HepG2 (cell line): ENCODE results near the gene QSOX1. TPM values are rescaled to one million over a fixed set of nuclear protein-coding genes. Genes with fewer than 3 reads are reported as not detected.

Experiments
- ATAC-seq: fragments of 200-7000 bp; cut with Tn5 transposase; 3 replicates; pipeline ENCODE4 v1.9.1; 2020; ENCODE audit warnings: mild to moderate bottlenecking, moderate library complexity
- BruUV-seq: library from RNA; stranded (reverse); fragments of 400-500 nt; replicated peaks from 2 replicates; lab custom pipeline; 2021; lab: Mats Ljungman, UMichigan
- CTCF ChIA-PET: fragments of 300-600 bp; formaldehyde crosslinking; extraction: SDS; loops from one replicate; lab custom pipeline; 2021; ENCODE audit warnings: low total read pairs, inconsistent platforms, low intra/inter-chr PET ratio; lab: Yijun Ruan, JAX
- POLR2A ChIA-PET: fragments of 350-600 bp; sonication (Branson Sonifier 250); formaldehyde crosslinking; loops from one replicate; lab custom pipeline; 2020; ENCODE audit warnings: antibody characterized with exemption, inconsistent platforms; lab: Yijun Ruan, JAX
- DNase-seq: peaks from one replicate; pipeline ENCODE4 v3.0.0-alpha.2; 2015; ENCODE audit warnings: low spot score
- FAIRE-seq: peaks from 3 replicates; lab custom pipeline; 2011; peaks lifted over from hg19 to GRCh38; lab: Jason Lieb, UNC
- H2AFZ ChIP-seq: one replicate; pipeline ENCODE4 v1.6.1; 2011; ENCODE audit warnings: low read length, inconsistent platforms
- H3K27ac ChIP-seq: fragments of 300-600 bp; 3 replicates; pipeline ENCODE4 v1.8.0; 2011; ENCODE audit warnings: mixed run types, mild to moderate bottlenecking, mixed read lengths, low read length, inconsistent platforms; ENCODE audit not compliant: insufficient read depth; ENCODE audit errors: extremely low read length
- H3K27me3 ChIP-seq, 2 experiments: fragments of 200-600 bp in 1 of 2; 2 replicates in 1 of 2; 3 replicates in 1 of 2; pipeline versions ENCODE4 v1.6.0 to v1.8.0; 2011; ENCODE audit warnings: low read length in 2 of 2, mild to moderate bottlenecking in 2 of 2, moderate library complexity in 2 of 2, inconsistent platforms in 1 of 2; ENCODE audit not compliant: insufficient read depth in 2 of 2, control insufficient read depth in 1 of 2
- H3K36me3 ChIP-seq, 2 experiments: fragments of 200-600 bp in 1 of 2; replicated peaks in 1 of 2; 2 replicates in 1 of 2; 3 replicates in 1 of 2; pipeline versions ENCODE4 v1.5.1 to v1.8.0; 2011; ENCODE audit warnings: low read length in 2 of 2, inconsistent platforms in 1 of 2; ENCODE audit not compliant: insufficient read depth in 2 of 2, control insufficient read depth in 1 of 2
- H3K4me1 ChIP-seq: 2 replicates; pipeline ENCODE4 v1.5.1; 2012; ENCODE audit warnings: low read length, inconsistent platforms; ENCODE audit not compliant: insufficient read depth
- H3K4me2 ChIP-seq: 2 replicates; pipeline ENCODE4 v1.6.0; 2011; ENCODE audit warnings: low read depth, low read length, inconsistent platforms
- H3K4me3 ChIP-seq, 3 experiments: fragments of 200-600 bp in 1 of 3; sonication (generic), shearing (Covaris generic) in 1 of 3; replicated peaks in 1 of 3; 2 replicates each; pipeline ENCODE4 v1.5.1; 2011 to 2016; ENCODE audit warnings: low read length in 3 of 3, inconsistent platforms in 2 of 3, low read depth in 2 of 3, mild to moderate bottlenecking in 2 of 3, control low read depth in 1 of 3, mixed read lengths in 1 of 3; ENCODE audit not compliant: insufficient read depth in 1 of 3
- H3K79me2 ChIP-seq: one replicate; pipeline ENCODE4 v1.6.1; 2011; ENCODE audit warnings: low read length, inconsistent platforms; ENCODE audit not compliant: insufficient read depth
- H3K9ac ChIP-seq: 2 replicates; pipeline ENCODE4 v1.6.0; 2011; ENCODE audit warnings: mild to moderate bottlenecking, low read depth, low read length, inconsistent platforms; ENCODE audit not compliant: insufficient read depth
- H3K9me3 ChIP-seq: 2 replicates; pipeline ENCODE4 v1.5.1; 2012; ENCODE audit warnings: mild to moderate bottlenecking, low read length
- H4K20me1 ChIP-seq: 2 replicates; pipeline ENCODE4 v1.6.0; 2011; ENCODE audit warnings: inconsistent platforms, mild to moderate bottlenecking, low read length, moderate library complexity; ENCODE audit not compliant: insufficient read depth
- CEBPB ChIP-seq: IDR thresholded peaks from 2 replicates; pipeline ENCODE4 v1.6.1; 2011; ENCODE audit warnings: low read depth, low read length, improper control_type of control experiment, borderline replicate concordance
- CENPT ChIP-seq: sonication (generic); formaldehyde crosslinking; IDR thresholded peaks from 2 replicates; pipeline ENCODE4 v1.8.0; 2022; ENCODE audit warnings: low read depth, mild to moderate bottlenecking, moderate library complexity, missing genetic modification reagents
- ESRRA ChIP-seq: sonication (generic); formaldehyde crosslinking; IDR thresholded peaks from 2 replicates; pipeline ENCODE4 v1.5.1; 2020; ENCODE audit warnings: mild to moderate bottlenecking, low read depth, missing genetic modification reagents
- EZH2 ChIP-seq: conservative IDR thresholded peaks from 2 replicates; pipeline ENCODE4 v1.6.1; 2012; ENCODE audit warnings: mild to moderate bottlenecking, low read depth, low read length, moderate library complexity
- SKI ChIP-seq: fragments of 450-650 bp; IDR thresholded peaks from one replicate; pipeline ENCODE4 v1.6.1; 2018; ENCODE audit warnings: mild to moderate bottlenecking; ENCODE audit not compliant: partially characterized antibody
- SRF ChIP-seq: IDR thresholded peaks from 2 replicates; pipeline ENCODE4 v1.6.1; 2011; ENCODE audit warnings: mild to moderate bottlenecking, low read depth, low read length, moderate library complexity
- TBL1XR1 ChIP-seq: fragments of 150-350 bp; IDR thresholded peaks from 2 replicates; pipeline ENCODE4 v1.6.1; 2014; ENCODE audit warnings: borderline replicate concordance, low read length; ENCODE audit not compliant: partially characterized antibody
- ZNF207 ChIP-seq: fragments of 450-650 bp; IDR thresholded peaks from 2 replicates; pipeline ENCODE4 v1.6.1; 2016; ENCODE audit warnings: antibody characterized with exemption, borderline replicate concordance
- ZNF263 ChIP-seq: sonication (generic); formaldehyde crosslinking; IDR thresholded peaks from 2 replicates; pipeline ENCODE4 v1.4.0; 2020; ENCODE audit warnings: missing genetic modification reagents
- ZNF577 ChIP-seq: sonication (generic); formaldehyde crosslinking; IDR thresholded peaks from 2 replicates; pipeline ENCODE4 v1.4.0; 2020; ENCODE audit warnings: mild to moderate bottlenecking, low read depth, missing genetic modification reagents, borderline replicate concordance
- WGBS: methylation state at CpG from one replicate; pipeline ENCODE4 v1.1.6; 2017; ENCODE audit warnings: low lambda C conversion rate; 5-methylcytosine and 5-hydroxymethylcytosine counted together
- in situ Hi-C: cut with HindIII; loops from 2 replicates; pipeline ENCODE4 v1.10.0; 2017; ENCODE audit warnings: low pct_unique_long_range_greater_than_20kb; ENCODE audit not compliant: extremely low pct_ligation_motif_present
- intact Hi-C: fragments of 100-400 bp; cut with micrococcal nuclease; formaldehyde crosslinking; loops from one replicate; pipeline ENCODE4 v1.10.0; 2022; ENCODE audit not compliant: unreplicated experiment
- polyA plus RNA-seq, 8 experiments: library from polyadenylated mRNA; depleted of rRNA in 3 of 8; stranded (reverse) in 7 of 8; unstranded in 1 of 8; fragments of >200 nt; fragmentation: Illumina TruSeq in 4 of 8; extraction: Trizol in 4 of 8; gene quantifications; 2 replicates each; pipeline versions ENCODE4 v1.2.1 to v1.2.3, GENCODE V29; 2011 to 2016; ENCODE audit warnings: low read depth in 4 of 8, missing spikeins in 1 of 8, mixed read lengths in 1 of 8; ENCODE audit not compliant: insufficient read depth in 1 of 8
- total RNA-seq, 5 experiments: library from RNA; depleted of rRNA; stranded (reverse); fragments of >200 nt; fragmentation: Illumina TruSeq; extraction: Trizol; gene quantifications; 2 replicates each; pipeline ENCODE4 v1.2.3, GENCODE V29; 2016; ENCODE audit warnings: low read depth in 1 of 5

Gene QSOX1
- total and polyA plus RNA-seq, 2 of the 13 experiments (the other 11 are each of a cell fraction or from before 2014, with no cell fraction given) = 6.8 to 40.2 TPM

- peaks cover 0 to 50% of the 10 kb centered on the region in 2 experiments; a peak in 4 of 5 replicates for H3K27me3 ChIP-seq
- POLR2A ChIA-PET = interaction anchor here (1.2 to 2.4 kb wide), 3 partner anchors 11 to 274 kb away, joined by 3 to 7 read pairs (median 4); partner anchors contain the start of gene TOR1AIP1
- DNase-seq = no peak
- BruUV-seq = no TSS peak
- no peak for ATAC-seq
- WGBS = 89% methylated on average over 4 of the region's 4 CpGs
- peak overlapping the region; percentile 96 for H3K4me2 ChIP-seq
- intact Hi-C loops (loop anchor here (10.0 kb wide), 1 partner anchor 201 kb away; the partner anchor contains the start of gene CEP350), in situ Hi-C loops (no loop called here)
- no peaks in the 10 kb centered on the region for H3K79me2 ChIP-seq
- no peaks in the 10 kb centered on the region for H3K36me3 ChIP-seq
- H3K27ac ChIP-seq = no peak overlapping the region
- no peaks in the 10 kb centered on the region; the same call in 1 of the 2 replicates for H4K20me1 ChIP-seq
- H3K9ac ChIP-seq = peak overlapping the region; percentile 59; the same call in 1 of the 2 replicates
- H3K9me3 ChIP-seq = no peaks in the 10 kb centered on the region
- TF ChIP-seq SRF (no peak), ZNF207 (no peak), ZNF577 (no peak), SKI (no peak), TBL1XR1 (no peak), EZH2 (no peak)
- H2AFZ ChIP-seq = no peak overlapping the region
- CTCF ChIA-PET = no interaction called here
- peaks cover 63% of the 10 kb centered on the region for H3K4me1 ChIP-seq
- H3K4me3 ChIP-seq = no peak overlapping the region; a peak in 2 of 6 replicates
- FAIRE-seq = no peak
Observed at GRCh38 chr1:180156201-180156600, 1.5 kb downstream of the QSOX1 start.

GRCh38 chr1:180156631-180157091 lies 2.0 kb downstream of the QSOX1 start:
- in situ Hi-C loops = no loop called here
- ATAC-seq (no peak), FAIRE-seq (no peak), DNase-seq (no peak)
- Histone ChIP-seq H2AFZ (no peak overlapping the region), H4K20me1 (no peaks in the 10 kb centered on the region; the same call in 1 of the 2 replicates), H3K27me3 (peaks cover 0 to 50% of the 10 kb centered on the region in 2 experiments; a peak in 4 of 5 replicates), H3K36me3 (no peaks in the 10 kb centered on the region), H3K4me2 (peak overlapping the region; percentile 96), H3K27ac (no peak overlapping the region), H3K9me3 (no peaks in the 10 kb centered on the region), H3K79me2 (no peaks in the 10 kb centered on the region), H3K4me3 (0 out of 6 replicates have a peak overlapping the region, but pooled peaks of 1 of the 3 experiments have one; percentile 52), H3K9ac (peak overlapping the region; percentile 59; the same call in 1 of the 2 replicates), H3K4me1 (peaks cover 58% of the 10 kb centered on the region)
- intact Hi-C loops = loop anchor here (10.0 kb wide), 1 partner anchor 202 kb away; the partner anchor contains the start of gene CEP350
- ChIA-PET CTCF (no interaction called here), POLR2A (interaction anchor here (1.2 to 2.4 kb wide), 4 partner anchors 10 to 274 kb away, joined by 3 to 7 read pairs (median 4); partner anchors contain the start of gene TOR1AIP1)
- TF ChIP-seq CEBPB (peak; percentile 33; the same call in 1 of the 2 replicates), CENPT (CRISPR knock-in tag) (no peak), ZNF263 (CRISPR knock-in tag) (peak; percentile 82), ESRRA (0 out of 2 replicates have a peak, but pooled peaks have one; percentile 25)
- WGBS = 47% methylated on average over 2 of the region's 2 CpGs
- BruUV-seq = no TSS peak
